Measurements from ENCODE around the gene CYB561. TPM values are rescaled to one million over a fixed set of nuclear protein-coding genes. Genes with fewer than 3 reads are reported as not detected.

The CYB561 gene
- total RNA-seq, 4 donors from 2014 or later = 21.4 to 52.5 (median 35.0) TPM

DNA sequence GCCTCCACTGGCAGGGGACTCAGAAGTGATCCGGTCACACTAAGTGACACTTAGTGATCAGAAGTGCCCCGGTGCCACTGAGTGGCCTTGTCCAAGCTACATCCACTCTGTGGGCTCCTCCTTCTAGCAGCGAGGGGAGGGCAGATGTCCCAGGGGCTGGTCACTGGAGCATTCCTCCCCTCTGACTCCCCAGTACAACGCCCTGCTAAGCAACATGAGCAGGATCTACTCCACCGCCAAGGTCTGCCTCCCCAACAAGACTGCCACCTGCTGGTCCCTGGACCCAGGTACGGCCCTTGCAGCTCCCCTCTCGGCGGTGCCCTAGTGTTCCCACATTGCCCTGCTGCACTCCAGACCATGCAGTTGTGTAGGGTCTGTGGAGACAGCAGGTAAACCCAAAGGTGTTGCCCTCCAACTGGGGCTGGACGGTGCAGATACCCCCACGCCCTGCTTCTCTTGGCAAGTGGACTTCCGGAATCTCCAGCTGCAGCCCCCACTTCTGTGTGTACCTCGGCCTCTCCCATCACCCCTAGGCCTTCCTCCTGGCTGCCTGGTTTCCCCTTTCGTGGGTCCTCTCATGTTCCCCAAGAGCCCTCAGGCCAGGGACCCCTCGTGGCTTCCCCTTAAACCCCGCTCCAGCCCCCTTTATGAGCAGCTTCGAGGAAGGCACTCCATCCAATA is 32.8 kb upstream of the CYB561 start:
- H3K4me3 ChIP-seq = no peak overlapping the region
- TF ChIP-seq POLR2A (IDR thresholded peaks at IDR 0.05) = no peak
- peak in 1 of 2 donors; percentile 22 for TF ChIP-seq EP300 (IDR thresholded peaks at IDR 0.05)
- TF ChIP-seq, protein P1, sequence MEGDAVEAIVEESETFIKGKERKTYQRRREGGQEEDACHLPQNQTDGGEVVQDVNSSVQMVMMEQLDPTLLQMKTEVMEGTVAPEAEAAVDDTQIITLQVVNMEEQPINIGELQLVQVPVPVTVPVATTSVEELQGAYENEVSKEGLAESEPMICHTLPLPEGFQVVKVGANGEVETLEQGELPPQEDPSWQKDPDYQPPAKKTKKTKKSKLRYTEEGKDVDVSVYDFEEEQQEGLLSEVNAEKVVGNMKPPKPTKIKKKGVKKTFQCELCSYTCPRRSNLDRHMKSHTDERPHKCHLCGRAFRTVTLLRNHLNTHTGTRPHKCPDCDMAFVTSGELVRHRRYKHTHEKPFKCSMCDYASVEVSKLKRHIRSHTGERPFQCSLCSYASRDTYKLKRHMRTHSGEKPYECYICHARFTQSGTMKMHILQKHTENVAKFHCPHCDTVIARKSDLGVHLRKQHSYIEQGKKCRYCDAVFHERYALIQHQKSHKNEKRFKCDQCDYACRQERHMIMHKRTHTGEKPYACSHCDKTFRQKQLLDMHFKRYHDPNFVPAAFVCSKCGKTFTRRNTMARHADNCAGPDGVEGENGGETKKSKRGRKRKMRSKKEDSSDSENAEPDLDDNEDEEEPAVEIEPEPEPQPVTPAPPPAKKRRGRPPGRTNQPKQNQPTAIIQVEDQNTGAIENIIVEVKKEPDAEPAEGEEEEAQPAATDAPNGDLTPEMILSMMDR (IDR thresholded peaks at IDR 0.05) = peak; percentile 53 to 85 (median 62)
- peaks cover 0 to 31% (median 13%) of the 10 kb centered on the region in 4 donors for H3K4me1 ChIP-seq
- H3K27me3 ChIP-seq = peaks cover 0 to 40% of the 10 kb centered on the region in 2 donors
- no peaks in the 10 kb centered on the region for H3K9me3 ChIP-seq
- peak; percentile 43 to 80 for DNase-seq (ENCODE audit: low spot score in 2 of 2)
- H3K36me3 ChIP-seq = no peaks in the 10 kb centered on the region
- WGBS, 2 donors = 46% methylated on average over 11 to 16 of the region's 16 CpGs
- no peak overlapping the region for H3K27ac ChIP-seq

DNA sequence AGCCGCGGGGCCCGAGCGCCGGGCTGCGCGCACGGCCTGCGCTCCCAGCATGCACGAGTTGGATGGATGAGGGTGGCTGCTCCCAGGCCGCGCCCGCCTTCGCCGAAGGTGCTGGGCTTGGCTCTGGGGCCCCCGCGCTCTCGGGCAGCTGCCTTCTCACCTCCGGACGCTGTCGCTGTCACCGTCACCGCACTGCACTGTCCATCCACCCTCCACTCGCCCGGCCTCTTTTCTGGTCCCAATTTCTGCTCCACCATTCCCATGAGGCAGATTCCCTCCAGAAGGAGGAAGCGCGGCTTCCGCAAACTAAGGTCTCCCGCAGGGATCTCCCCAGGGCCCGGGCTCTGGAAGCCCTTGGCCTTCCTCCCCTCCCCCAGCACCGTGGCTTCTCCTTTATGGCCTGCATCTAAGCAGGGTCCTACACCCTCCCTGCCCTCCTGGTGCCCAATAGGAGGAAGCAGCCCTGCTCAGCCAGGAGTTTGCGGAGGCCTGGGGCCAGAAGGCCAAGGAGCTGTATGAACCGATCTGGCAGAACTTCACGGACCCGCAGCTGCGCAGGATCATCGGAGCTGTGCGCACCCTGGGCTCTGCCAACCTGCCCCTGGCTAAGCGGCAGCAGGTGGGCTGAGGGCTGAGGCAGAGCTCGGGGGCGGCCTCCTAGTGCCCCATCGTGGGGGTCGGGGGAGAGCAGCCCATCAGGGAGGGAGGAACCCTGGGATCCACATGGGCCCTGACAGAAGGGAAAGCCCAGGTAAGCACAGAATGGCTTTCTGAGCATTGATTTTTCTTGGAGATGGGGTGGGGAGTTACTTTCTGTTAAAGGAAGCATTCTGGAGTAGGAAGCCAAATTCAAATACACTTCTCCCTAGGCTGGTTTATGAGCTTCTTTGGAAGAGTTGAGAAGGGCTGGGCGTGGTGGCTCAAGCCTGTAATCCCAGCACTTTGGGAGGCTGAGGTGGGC is 31.7 kb upstream of the CYB561 start:
- 7 to 13% methylated on average over 31 to 32 of the region's 44 CpGs for WGBS, 2 donors
- H3K27ac ChIP-seq = peak overlapping the region in 1 of 4 donors; percentile 64
- H3K4me1 ChIP-seq = peaks cover 0 to 31% (median 13%) of the 10 kb centered on the region in 4 donors
- peak overlapping the region; percentile 32 to 57 (median 42) for H3K4me3 ChIP-seq
- no peak for TF ChIP-seq POLR2A (IDR thresholded peaks at IDR 0.05)
- TF ChIP-seq EP300 (IDR thresholded peaks at IDR 0.05) = no peak
- TF ChIP-seq, protein P1 (IDR thresholded peaks at IDR 0.05) = no peak
- peaks cover 0 to 43% of the 10 kb centered on the region in 2 donors for H3K27me3 ChIP-seq
- H3K36me3 ChIP-seq = no peaks in the 10 kb centered on the region
- no peaks in the 10 kb centered on the region for H3K9me3 ChIP-seq
- DNase-seq (ENCODE audit: low spot score in 2 of 2) = no peak

- TF ChIP-seq, protein P1 (IDR thresholded peaks at IDR 0.05) = no peak
- TF ChIP-seq POLR2A (IDR thresholded peaks at IDR 0.05) = no peak
- no peak for TF ChIP-seq EP300 (IDR thresholded peaks at IDR 0.05)
- Histone ChIP-seq H3K27ac (peak within 1 kb of the TSS in 2 of 4 donors; percentile 46 to 64), H3K27me3 (peaks cover 0 to 43% of the 10 kb centered on the region in 2 donors), H3K36me3 (no peaks in the 10 kb centered on the region), H3K9me3 (no peaks in the 10 kb centered on the region), H3K4me1 (peaks cover 0 to 31% (median 13%) of the 10 kb centered on the region in 4 donors), H3K4me3 (peak within 1 kb of the TSS; percentile 32 to 57 (median 42))
- no peak for DNase-seq (ENCODE audit: low spot score in 2 of 2)
- 1 to 6% methylated on average over 19 to 36 of the region's 78 CpGs for WGBS, 2 donors
These were observed 30.9 kb upstream of the CYB561 start, which contains the start of gene ACE for GRCh38 chr17:63476854-63477479. TSS of gene ACE (plus strand) at chr17:63477061. CDS start at chr17:63477095, 34 bp downstream.

GRCh38 chr17:63476459-63476853 is 30.4 kb upstream of the CYB561 start:
- H3K4me3 ChIP-seq = peak overlapping the region; percentile 17 to 57 (median 42)
- H3K27ac ChIP-seq = peak overlapping the region in 2 of 4 donors; percentile 46 to 64
- TF ChIP-seq, protein P1 (IDR thresholded peaks at IDR 0.05) = no peak
- TF ChIP-seq POLR2A (IDR thresholded peaks at IDR 0.05) (no peak), EP300 (IDR thresholded peaks at IDR 0.05) (no peak)
- peaks cover 0 to 31% (median 13%) of the 10 kb centered on the region in 4 donors for H3K4me1 ChIP-seq
- 3 to 4% methylated on average over 8 to 21 of the region's 36 CpGs for WGBS, 2 donors
- H3K36me3 ChIP-seq = no peaks in the 10 kb centered on the region
- no peaks in the 10 kb centered on the region for H3K9me3 ChIP-seq
- DNase-seq (ENCODE audit: low spot score in 2 of 2) = no peak
- peaks cover 0 to 43% of the 10 kb centered on the region in 2 donors for H3K27me3 ChIP-seq

Measured in tibial nerve (tissue), 4 donors.